ENCODE data around the gene PEX6.
"Not testable (repeated sequence)": the region's sequence is repeated elsewhere in the genome, so short reads cannot be mapped to it uniquely, and the experiment has no call there.

Gene PEX6

DNA sequence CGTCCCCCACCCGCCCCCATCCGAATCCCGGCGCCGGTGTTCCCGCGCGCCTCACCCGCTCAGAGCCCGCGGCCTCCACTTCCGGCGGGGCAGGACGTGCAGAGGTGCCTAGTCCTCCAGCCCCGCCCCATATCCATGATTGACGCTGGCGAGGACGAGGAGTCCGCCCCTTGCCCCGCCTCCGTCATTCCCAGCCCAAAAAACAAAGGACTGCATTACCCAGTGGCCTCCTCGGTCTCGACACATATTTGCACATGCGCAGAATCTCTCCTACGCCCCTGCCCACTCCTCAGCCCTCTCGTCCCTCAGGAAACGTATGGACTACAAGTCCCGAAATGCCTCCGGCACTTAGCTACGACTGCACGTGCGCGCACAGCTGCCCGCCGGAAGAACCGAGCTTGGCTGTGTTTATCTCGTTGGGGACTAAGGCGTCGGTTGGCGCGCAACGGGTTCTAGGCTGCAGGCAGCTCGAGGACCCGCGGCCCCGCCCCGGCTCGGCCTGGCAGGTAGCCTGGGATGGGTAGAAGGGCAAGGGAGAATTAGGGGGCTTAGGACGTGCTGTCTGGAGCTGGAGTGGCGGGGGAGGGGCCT lies 35.0 kb upstream of the PEX6 start, which contains the start of the genes KLHDC3 and MEA1:
TSS of gene KLHDC3 (plus strand) at position 407 of the 591 bp plus-strand sequence. CDS start 2,944 bp downstream, outside the sequence.
TSS of gene MEA1 (minus strand) at position 104 of the 591 bp plus-strand sequence. CDS start 133 bp downstream, outside the sequence.
- peak; percentile 100 for DNase-seq (ENCODE audit: low read depth, low spot score)
- WGBS (ENCODE audit: insufficient coverage, insufficient read length), result no CpG with 5 or more reads among the region's 51 CpGs
- Histone ChIP-seq H3K4me1 (ENCODE audit: control insufficient read depth, insufficient read depth, low read length) (no peaks in the 10 kb centered on the region), H3K36me3 (ENCODE audit: control insufficient read depth, insufficient read depth, low read length) (peaks cover 32% of the 10 kb centered on the region), H3K4me3 (ENCODE audit: low read length) (peak within 1 kb of the TSS; percentile 70), H3K27ac (ENCODE audit: low read length) (no peak within 1 kb of the TSS), H3K27me3 (ENCODE audit: control insufficient read depth, insufficient read depth, low read length) (no peaks in the 10 kb centered on the region), H3K9me3 (ENCODE audit: control insufficient read depth, insufficient read depth, low read length) (no peaks in the 10 kb centered on the region)

DNA sequence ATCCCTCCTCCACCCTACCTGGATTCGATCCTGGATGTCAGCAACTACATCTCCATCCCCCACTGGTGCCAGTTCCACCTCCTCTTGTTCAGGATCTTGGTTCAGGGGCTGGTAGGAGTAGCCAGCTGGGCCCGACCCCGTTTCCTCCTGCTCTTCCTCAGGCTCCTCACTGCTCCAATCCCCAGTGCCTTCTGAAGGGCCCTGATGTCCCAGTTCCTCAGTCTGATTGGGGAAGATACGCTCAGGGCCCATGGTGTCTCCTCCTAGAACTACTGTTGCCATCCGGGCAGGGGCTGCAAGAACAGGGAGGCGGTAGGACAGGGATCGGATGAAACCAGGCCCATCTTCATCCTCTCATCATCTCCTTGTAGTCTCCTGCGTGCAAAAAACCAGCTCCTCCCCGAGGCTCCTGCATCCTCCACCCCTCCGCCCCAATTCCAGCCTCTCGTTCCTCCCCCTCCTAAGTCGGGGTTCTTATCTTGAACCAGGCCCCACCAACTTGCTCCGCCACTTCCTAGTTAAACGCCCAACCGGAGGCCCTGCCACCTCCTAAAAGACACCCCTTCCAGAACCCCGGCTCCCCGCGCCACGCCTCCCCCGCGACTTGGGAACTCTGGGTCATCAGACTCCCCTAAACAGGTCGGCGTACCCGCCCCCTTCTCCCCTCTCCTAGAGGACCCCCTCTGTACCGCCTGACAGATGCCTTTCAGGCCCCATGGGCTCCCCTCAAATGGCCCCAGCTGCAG lies 34.3 kb upstream of the PEX6 start:
- peak overlapping the region; percentile 70 for H3K4me3 ChIP-seq (ENCODE audit: low read length)
- H3K27ac ChIP-seq (ENCODE audit: low read length), result no peak overlapping the region
- no CpG with 5 or more reads among the region's 25 CpGs for WGBS (ENCODE audit: insufficient coverage, insufficient read length)
- DNase-seq (ENCODE audit: low read depth, low spot score), result no peak
- no peaks in the 10 kb centered on the region for H3K9me3 ChIP-seq (ENCODE audit: control insufficient read depth, insufficient read depth, low read length)
- no peaks in the 10 kb centered on the region for H3K4me1 ChIP-seq (ENCODE audit: control insufficient read depth, insufficient read depth, low read length)
- H3K27me3 ChIP-seq (ENCODE audit: control insufficient read depth, insufficient read depth, low read length), result no peaks in the 10 kb centered on the region
- H3K36me3 ChIP-seq (ENCODE audit: control insufficient read depth, insufficient read depth, low read length), result peaks cover 30% of the 10 kb centered on the region

DNA sequence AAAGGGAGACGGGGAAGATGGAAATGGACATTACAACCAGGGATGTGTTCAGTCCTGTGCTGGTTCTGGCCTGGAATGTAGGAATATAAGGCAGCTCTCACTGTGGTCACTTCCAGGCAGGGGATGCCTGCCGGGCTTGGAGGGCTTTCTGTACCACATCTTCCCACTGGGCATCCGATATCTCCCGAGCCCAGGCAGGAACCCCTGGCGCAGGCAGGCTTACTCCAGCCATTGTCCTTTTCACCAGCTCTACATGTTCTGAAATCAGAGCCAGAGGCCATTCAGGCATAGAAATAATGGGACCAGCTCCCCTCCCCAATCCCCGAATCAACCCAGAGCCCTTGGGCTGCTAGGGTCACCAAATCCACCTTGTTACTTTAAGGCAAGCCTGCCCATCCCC lies 33.4 kb upstream of the PEX6 start:
- no peaks in the 10 kb centered on the region for H3K9me3 ChIP-seq (ENCODE audit: control insufficient read depth, insufficient read depth, low read length)
- no peaks in the 10 kb centered on the region for H3K27me3 ChIP-seq (ENCODE audit: control insufficient read depth, insufficient read depth, low read length)
- H3K4me1 ChIP-seq (ENCODE audit: control insufficient read depth, insufficient read depth, low read length), result no peaks in the 10 kb centered on the region
- H3K36me3 ChIP-seq (ENCODE audit: control insufficient read depth, insufficient read depth, low read length), result peaks cover 28% of the 10 kb centered on the region
- no peak for DNase-seq (ENCODE audit: low read depth, low spot score)
- WGBS (ENCODE audit: insufficient coverage, insufficient read length), result no CpG with 5 or more reads among the region's 6 CpGs
- no peak overlapping the region for H3K27ac ChIP-seq (ENCODE audit: low read length)
- no peak overlapping the region for H3K4me3 ChIP-seq (ENCODE audit: low read length)

DNA sequence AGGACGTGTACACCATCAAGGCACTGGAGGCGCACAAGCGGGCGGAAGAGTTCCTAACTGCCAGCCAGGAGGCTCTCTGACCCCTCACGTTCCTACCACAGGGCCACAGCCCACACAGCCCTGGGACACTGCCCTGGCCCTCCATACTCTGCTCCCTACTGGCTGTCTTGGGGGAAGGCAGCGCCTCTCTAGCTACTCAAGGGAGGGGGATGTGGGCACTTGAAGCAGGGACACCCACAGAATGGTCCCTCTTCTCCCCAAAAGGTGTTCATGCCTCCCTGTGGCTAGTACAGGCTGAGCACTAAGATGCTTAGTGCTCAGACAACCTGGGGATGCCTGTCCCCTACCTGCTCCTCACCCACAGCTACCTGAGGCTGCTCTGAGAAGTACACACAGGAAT lies 32.2 kb upstream of the PEX6 start:
- Histone ChIP-seq H3K4me1 (ENCODE audit: control insufficient read depth, insufficient read depth, low read length) (no peaks in the 10 kb centered on the region), H3K9me3 (ENCODE audit: control insufficient read depth, insufficient read depth, low read length) (no peaks in the 10 kb centered on the region), H3K27me3 (ENCODE audit: control insufficient read depth, insufficient read depth, low read length) (no peaks in the 10 kb centered on the region), H3K4me3 (ENCODE audit: low read length) (no peak overlapping the region), H3K27ac (ENCODE audit: low read length) (no peak overlapping the region), H3K36me3 (ENCODE audit: control insufficient read depth, insufficient read depth, low read length) (peaks cover 36% of the 10 kb centered on the region)
- no CpG with 5 or more reads among the region's 6 CpGs for WGBS (ENCODE audit: insufficient coverage, insufficient read length)
- DNase-seq (ENCODE audit: low read depth, low spot score), result no peak

DNA sequence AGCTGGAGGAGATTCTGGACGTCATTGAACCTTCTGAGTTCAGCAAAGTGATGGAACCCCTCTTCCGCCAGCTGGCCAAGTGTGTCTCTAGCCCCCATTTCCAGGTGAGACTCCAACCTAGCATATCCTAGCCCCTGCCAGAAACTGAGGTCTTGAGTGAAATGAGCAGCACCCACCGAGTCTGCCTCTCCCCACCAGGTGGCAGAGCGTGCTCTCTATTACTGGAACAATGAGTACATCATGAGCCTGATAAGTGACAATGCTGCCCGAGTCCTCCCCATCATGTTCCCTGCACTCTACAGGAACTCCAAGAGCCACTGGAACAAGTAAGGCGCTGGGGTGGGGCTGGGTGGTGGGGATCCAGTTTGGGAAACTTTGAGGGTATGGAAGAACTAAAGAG lies 30.1 kb upstream of the PEX6 start:
- Histone ChIP-seq H3K9me3 (ENCODE audit: control insufficient read depth, insufficient read depth, low read length) (no peaks in the 10 kb centered on the region), H3K4me3 (ENCODE audit: low read length) (no peak overlapping the region), H3K27me3 (ENCODE audit: control insufficient read depth, insufficient read depth, low read length) (no peaks in the 10 kb centered on the region), H3K27ac (ENCODE audit: low read length) (no peak overlapping the region), H3K4me1 (ENCODE audit: control insufficient read depth, insufficient read depth, low read length) (no peaks in the 10 kb centered on the region), H3K36me3 (ENCODE audit: control insufficient read depth, insufficient read depth, low read length) (peaks cover 36% of the 10 kb centered on the region)
- no peak for DNase-seq (ENCODE audit: low read depth, low spot score)
- WGBS (ENCODE audit: insufficient coverage, insufficient read length), result no CpG with 5 or more reads among the region's 6 CpGs

DNA sequence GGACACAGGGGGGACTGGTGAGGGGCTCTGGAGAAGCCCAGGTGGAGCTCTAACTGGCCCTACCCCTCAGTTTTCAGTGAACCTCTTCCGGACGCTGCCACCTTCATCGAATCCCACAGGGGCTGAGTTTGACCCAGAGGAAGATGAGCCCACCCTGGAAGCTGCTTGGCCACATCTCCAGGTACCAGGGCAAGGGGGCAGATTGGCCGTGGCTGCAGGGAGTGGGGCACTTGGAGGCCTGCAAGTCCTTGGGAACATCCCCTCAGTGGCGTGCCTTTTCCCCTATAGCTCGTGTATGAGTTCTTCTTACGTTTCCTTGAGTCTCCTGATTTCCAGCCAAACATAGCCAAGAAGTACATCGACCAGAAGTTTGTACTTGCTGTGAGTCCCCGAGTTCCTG lies 28.1 kb upstream of the PEX6 start:
- WGBS (ENCODE audit: insufficient coverage, insufficient read length), result no CpG with 5 or more reads among the region's 9 CpGs
- Histone ChIP-seq H3K4me3 (ENCODE audit: low read length) (no peak overlapping the region), H3K27ac (ENCODE audit: low read length) (no peak overlapping the region), H3K9me3 (ENCODE audit: control insufficient read depth, insufficient read depth, low read length) (no peaks in the 10 kb centered on the region), H3K27me3 (ENCODE audit: control insufficient read depth, insufficient read depth, low read length) (no peaks in the 10 kb centered on the region), H3K4me1 (ENCODE audit: control insufficient read depth, insufficient read depth, low read length) (no peaks in the 10 kb centered on the region), H3K36me3 (ENCODE audit: control insufficient read depth, insufficient read depth, low read length) (peaks cover 33% of the 10 kb centered on the region)
- no peak for DNase-seq (ENCODE audit: low read depth, low spot score)

DNA sequence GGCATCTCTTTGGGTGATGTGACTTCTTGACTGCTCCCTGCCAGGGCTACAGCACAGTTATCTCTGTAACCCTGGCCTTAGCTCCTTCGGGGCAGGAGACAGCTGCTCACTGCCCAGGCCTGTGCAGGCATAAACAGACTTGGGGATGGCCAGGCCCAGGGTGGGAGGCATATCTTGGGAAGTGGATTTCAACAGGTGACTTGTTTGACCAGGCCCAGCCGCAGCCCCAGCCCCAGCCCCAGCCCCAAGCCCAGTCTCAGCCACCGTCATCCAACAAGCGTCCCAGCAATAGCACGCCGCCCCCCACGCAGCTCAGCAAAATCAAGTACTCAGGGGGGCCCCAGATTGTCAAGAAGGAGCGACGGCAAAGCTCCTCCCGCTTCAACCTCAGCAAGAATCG lies 27.3 kb upstream of the PEX6 start:
- no CpG with 5 or more reads among the region's 11 CpGs for WGBS (ENCODE audit: insufficient coverage, insufficient read length)
- no peak for DNase-seq (ENCODE audit: low read depth, low spot score)
- Histone ChIP-seq H3K4me3 (ENCODE audit: low read length) (no peak overlapping the region), H3K4me1 (ENCODE audit: control insufficient read depth, insufficient read depth, low read length) (no peaks in the 10 kb centered on the region), H3K9me3 (ENCODE audit: control insufficient read depth, insufficient read depth, low read length) (no peaks in the 10 kb centered on the region), H3K36me3 (ENCODE audit: control insufficient read depth, insufficient read depth, low read length) (peaks cover 27% of the 10 kb centered on the region), H3K27ac (ENCODE audit: low read length) (no peak overlapping the region), H3K27me3 (ENCODE audit: control insufficient read depth, insufficient read depth, low read length) (no peaks in the 10 kb centered on the region)

DNA sequence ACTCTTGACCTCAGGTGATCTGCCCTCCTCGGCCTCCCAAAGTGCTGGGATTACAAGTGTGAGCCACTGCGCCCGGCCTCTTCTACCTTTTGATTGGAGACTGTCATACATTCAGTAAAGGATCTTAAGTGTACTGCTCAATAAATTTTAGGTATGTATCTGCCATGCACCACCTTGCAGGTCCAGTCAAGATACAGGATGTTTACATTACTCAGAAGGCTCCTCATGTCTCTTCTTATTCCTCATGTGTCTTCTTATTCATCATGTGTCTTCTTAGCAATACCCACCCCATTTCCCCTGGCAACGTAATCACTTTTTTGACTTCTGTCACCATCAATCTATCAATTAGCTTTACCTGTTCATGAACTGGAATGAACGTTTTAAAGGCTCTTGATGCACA lies 26.9 kb upstream of the PEX6 start:
- no CpG with 5 or more reads among the region's 5 CpGs for WGBS (ENCODE audit: insufficient coverage, insufficient read length)
- Histone ChIP-seq H3K27ac (ENCODE audit: low read length) (no peak overlapping the region), H3K9me3 (ENCODE audit: control insufficient read depth, insufficient read depth, low read length) (no peaks in the 10 kb centered on the region), H3K36me3 (ENCODE audit: control insufficient read depth, insufficient read depth, low read length) (peaks cover 23% of the 10 kb centered on the region), H3K27me3 (ENCODE audit: control insufficient read depth, insufficient read depth, low read length) (no peaks in the 10 kb centered on the region), H3K4me1 (ENCODE audit: control insufficient read depth, insufficient read depth, low read length) (no peaks in the 10 kb centered on the region), H3K4me3 (ENCODE audit: low read length) (no peak overlapping the region)
- no peak for DNase-seq (ENCODE audit: low read depth, low spot score)

DNA sequence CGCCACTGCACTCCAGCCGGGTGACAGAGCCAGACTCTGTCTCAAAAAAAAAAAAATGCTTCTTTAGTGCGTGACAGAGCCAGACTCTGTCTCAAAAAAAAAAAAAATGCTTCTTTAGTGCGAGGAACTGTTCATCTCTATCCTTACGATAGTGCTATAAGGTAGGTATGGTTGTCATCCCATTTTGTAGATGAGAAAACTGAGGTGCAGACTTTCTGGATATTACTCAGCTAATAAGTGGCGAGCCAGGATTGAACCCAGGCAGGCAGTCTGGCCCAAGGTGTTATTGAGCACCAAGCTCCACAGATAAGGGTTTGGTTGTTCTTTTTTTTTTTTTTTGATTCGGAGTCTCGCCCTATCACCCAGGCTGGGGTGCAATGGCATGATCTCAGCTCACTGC lies 22.9 kb upstream of the PEX6 start:
- H3K27me3 ChIP-seq (ENCODE audit: control insufficient read depth, insufficient read depth, low read length), result no peaks in the 10 kb centered on the region
- H3K4me1 ChIP-seq (ENCODE audit: control insufficient read depth, insufficient read depth, low read length), result no peaks in the 10 kb centered on the region
- DNase-seq (ENCODE audit: low read depth, low spot score), result no peak
- H3K27ac ChIP-seq (ENCODE audit: low read length), result no peak overlapping the region
- no peak overlapping the region for H3K4me3 ChIP-seq (ENCODE audit: low read length)
- H3K9me3 ChIP-seq (ENCODE audit: control insufficient read depth, insufficient read depth, low read length), result no peaks in the 10 kb centered on the region
- peaks cover 4% of the 10 kb centered on the region; the same call in 1 of the 2 replicates for H3K36me3 ChIP-seq (ENCODE audit: control insufficient read depth, insufficient read depth, low read length)
- no CpG with 5 or more reads among the region's 8 CpGs for WGBS (ENCODE audit: insufficient coverage, insufficient read length)

DNA sequence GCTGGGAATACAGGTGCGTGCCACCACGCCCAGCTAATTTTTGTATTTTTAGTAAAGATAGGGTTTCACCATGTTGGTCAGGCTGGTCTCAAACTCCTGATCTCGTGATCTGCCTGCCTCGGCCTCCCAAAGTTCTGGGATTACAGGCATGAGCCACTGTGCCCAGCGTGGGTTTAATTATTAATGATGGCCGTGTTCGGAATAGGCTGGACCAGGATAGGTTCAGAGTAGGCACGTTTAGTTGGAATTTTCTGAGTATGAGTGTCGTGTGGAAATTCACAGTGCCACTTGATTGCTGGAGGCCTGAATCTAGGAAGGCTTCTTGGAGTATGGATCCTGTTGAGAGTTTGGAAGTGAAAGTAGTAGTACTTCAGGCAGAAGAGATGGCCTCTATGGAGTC lies 19.2 kb upstream of the PEX6 start:
- H3K9me3 ChIP-seq (ENCODE audit: control insufficient read depth, insufficient read depth, low read length); H3K36me3 ChIP-seq (ENCODE audit: control insufficient read depth, insufficient read depth, low read length); H3K4me3 ChIP-seq (ENCODE audit: low read length); DNase-seq (ENCODE audit: low read depth, low spot score); H3K27ac ChIP-seq (ENCODE audit: low read length); H3K27me3 ChIP-seq (ENCODE audit: control insufficient read depth, insufficient read depth, low read length); H3K4me1 ChIP-seq (ENCODE audit: control insufficient read depth, insufficient read depth, low read length): not testable (repeated sequence)
- no CpG with 5 or more reads among the region's 9 CpGs for WGBS (ENCODE audit: insufficient coverage, insufficient read length)

DNA sequence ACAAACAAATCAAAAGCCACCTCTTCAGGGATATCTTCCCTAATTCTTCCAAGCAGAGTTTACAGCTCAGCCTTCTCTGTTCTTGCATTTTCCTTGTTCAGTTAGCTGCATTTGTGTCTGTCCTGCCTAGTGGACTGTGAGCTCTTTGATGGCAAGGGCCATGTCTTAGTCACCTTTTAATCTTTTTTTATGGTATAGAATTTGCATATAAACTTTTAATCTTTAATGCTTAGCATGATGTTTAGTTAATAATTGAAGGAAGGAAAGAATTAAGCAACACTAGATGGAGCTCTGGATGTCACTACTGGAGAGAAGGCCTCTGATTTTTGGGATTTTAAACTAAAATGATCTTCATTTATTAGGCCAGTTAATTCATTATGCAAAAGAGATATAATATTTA lies 17.5 kb upstream of the PEX6 start:
- no peaks in the 10 kb centered on the region for H3K27me3 ChIP-seq (ENCODE audit: control insufficient read depth, insufficient read depth, low read length)
- no peak overlapping the region for H3K4me3 ChIP-seq (ENCODE audit: low read length)
- no peaks in the 10 kb centered on the region for H3K4me1 ChIP-seq (ENCODE audit: control insufficient read depth, insufficient read depth, low read length)
- no peak for DNase-seq (ENCODE audit: low read depth, low spot score)
- H3K36me3 ChIP-seq (ENCODE audit: control insufficient read depth, insufficient read depth, low read length), result no peaks in the 10 kb centered on the region
- no peak overlapping the region for H3K27ac ChIP-seq (ENCODE audit: low read length)
- no peaks in the 10 kb centered on the region for H3K9me3 ChIP-seq (ENCODE audit: control insufficient read depth, insufficient read depth, low read length)

Measured in iPS DF 6.9 (cell line).